ENCODE data around the gene SALL3. TPM values are rescaled to one million over a fixed set of nuclear protein-coding genes. Genes with fewer than 3 reads are reported as not detected.

Gene SALL3
- total and polyA plus RNA-seq, 2 experiments from 2014 or later, result 16.9 to 39.8 TPM

DNA sequence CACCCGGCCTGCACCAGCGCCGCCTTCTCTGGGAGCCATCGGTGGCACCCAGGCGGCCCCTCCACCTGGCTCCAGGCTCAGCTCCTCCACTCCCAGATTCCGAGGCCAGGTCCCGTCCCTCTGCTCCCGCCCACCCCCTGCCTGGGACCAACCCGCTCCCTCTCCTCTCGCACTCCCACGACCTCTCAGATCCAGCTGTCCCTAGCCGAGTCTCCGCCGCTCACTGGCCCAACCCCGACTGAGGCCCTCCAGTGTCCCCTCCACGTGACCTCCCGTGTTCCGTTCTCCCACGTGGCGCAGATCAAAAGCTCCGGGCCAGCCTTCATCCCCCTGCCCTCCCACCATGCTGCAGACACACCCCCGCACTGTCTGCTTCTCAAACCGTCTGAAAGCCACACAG, 14.4 kb upstream of the SALL3 start:
- no peaks in the 10 kb centered on the region for H3K4me1 ChIP-seq (ENCODE audit: insufficient read depth)
- H3K27ac ChIP-seq (ENCODE audit: low read depth), result no peak overlapping the region
- ATAC-seq (no peak), DNase-seq (ENCODE audit: low spot score) (no peak)
- no peaks in the 10 kb centered on the region for H3K36me3 ChIP-seq (ENCODE audit: insufficient read depth)
- no peak overlapping the region for H3K4me3 ChIP-seq
- no peaks in the 10 kb centered on the region for H4K20me1 ChIP-seq (replicated peaks; ENCODE audit: insufficient read depth)
- peaks cover 12% of the 10 kb centered on the region; the same call in 1 of the 2 replicates for H3K27me3 ChIP-seq (ENCODE audit: insufficient read depth)
- Mint-ChIP-seq H3K27ac (no peak overlapping the region), H3K4me3 (no peak overlapping the region), H3K27me3 (ENCODE audit: insufficient read depth, low read depth, poor library complexity) (peaks cover 11% of the 10 kb centered on the region), H3K36me3 (ENCODE audit: low read depth) (peaks cover 26% of the 10 kb centered on the region), H3K9me3 (peaks cover 74% of the 10 kb centered on the region), H3K4me1 (no peaks in the 10 kb centered on the region)
- H3F3A ChIP-seq (replicated peaks; ENCODE audit: low read depth), result peaks cover 9% of the 10 kb centered on the region; the same call in 1 of the 2 replicates
- no peak overlapping the region for H2AFZ ChIP-seq
- no peaks in the 10 kb centered on the region for H3K79me2 ChIP-seq (replicated peaks; ENCODE audit: insufficient read depth)
- TF ChIP-seq, protein P1, sequence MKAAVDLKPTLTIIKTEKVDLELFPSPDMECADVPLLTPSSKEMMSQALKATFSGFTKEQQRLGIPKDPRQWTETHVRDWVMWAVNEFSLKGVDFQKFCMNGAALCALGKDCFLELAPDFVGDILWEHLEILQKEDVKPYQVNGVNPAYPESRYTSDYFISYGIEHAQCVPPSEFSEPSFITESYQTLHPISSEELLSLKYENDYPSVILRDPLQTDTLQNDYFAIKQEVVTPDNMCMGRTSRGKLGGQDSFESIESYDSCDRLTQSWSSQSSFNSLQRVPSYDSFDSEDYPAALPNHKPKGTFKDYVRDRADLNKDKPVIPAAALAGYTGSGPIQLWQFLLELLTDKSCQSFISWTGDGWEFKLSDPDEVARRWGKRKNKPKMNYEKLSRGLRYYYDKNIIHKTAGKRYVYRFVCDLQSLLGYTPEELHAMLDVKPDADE (IDR thresholded peaks at IDR 0.05), result no peak
- H3K9me2 ChIP-seq (ENCODE audit: insufficient read depth), result no peaks in the 10 kb centered on the region
- H3K4me2 ChIP-seq, result no peak overlapping the region

DNA sequence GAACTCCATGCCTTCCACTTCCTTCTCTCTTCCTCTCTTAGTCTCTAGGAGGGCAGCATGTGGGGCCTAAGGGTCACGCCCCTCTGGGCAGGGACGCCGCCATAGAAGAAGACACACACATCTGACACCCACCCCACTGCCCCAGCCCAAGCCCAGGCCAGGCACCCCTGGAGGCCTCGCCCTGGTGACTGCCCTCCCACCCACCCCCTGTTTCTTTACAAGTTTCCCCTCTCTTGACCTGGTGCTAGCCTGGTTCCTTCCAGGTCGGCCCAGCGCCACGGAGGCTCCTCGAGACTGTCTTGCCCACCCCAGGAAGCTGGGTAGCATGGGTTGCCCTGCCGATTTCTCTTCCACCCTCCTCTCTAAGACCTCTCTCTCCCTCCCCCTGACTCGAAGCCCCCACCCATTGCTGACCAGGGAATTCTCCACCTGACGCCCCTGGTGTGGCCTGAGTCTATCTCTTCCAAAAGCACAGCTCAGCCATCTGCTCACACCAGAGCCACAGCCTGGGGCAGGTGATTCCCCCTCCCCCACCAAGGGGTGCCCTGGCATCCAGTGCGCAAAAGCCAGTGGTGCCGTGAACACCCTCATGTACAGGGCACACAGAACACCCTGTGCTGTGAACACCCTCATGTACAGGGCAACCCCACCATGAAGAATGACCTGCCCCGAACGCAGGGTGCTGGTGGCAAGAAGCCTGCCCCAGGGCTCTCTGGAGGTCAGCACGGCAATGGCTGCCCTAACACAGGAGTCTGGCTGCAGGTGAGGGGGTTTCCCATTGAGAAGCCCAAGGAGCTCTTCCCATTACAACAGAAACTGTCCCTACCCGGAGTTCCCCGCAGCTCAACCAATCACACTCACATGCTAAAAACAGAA, 13.5 kb upstream of the SALL3 start:
- Histone ChIP-seq H3K36me3 (ENCODE audit: insufficient read depth) (no peaks in the 10 kb centered on the region), H3K4me3 (no peak overlapping the region), H3F3A (replicated peaks; ENCODE audit: low read depth) (peaks cover 9% of the 10 kb centered on the region; the same call in 1 of the 2 replicates), H3K9me2 (ENCODE audit: insufficient read depth) (no peaks in the 10 kb centered on the region), H3K79me2 (replicated peaks; ENCODE audit: insufficient read depth) (no peaks in the 10 kb centered on the region), H3K27me3 (ENCODE audit: insufficient read depth) (peaks cover 20% of the 10 kb centered on the region), H3K4me2 (no peak overlapping the region), H3K27ac (ENCODE audit: low read depth) (no peak overlapping the region), H4K20me1 (replicated peaks; ENCODE audit: insufficient read depth) (no peaks in the 10 kb centered on the region), H2AFZ (no peak overlapping the region), H3K4me1 (ENCODE audit: insufficient read depth) (no peaks in the 10 kb centered on the region)
- Mint-ChIP-seq H3K36me3 (ENCODE audit: low read depth) (peaks cover 26% of the 10 kb centered on the region), H3K27ac (no peak overlapping the region), H3K4me1 (no peaks in the 10 kb centered on the region), H3K27me3 (ENCODE audit: insufficient read depth, low read depth, poor library complexity) (peaks cover 18% of the 10 kb centered on the region), H3K9me3 (peaks cover 65% of the 10 kb centered on the region), H3K4me3 (no peak overlapping the region)
- TF ChIP-seq EZH2phosphoT487 (IDR thresholded peaks at IDR 0.05; ENCODE audit: unreplicated experiment), result no peak
- no peak for TF ChIP-seq STAT1 (IDR thresholded peaks at IDR 0.05; ENCODE audit: unreplicated experiment)
- no peak for TF ChIP-seq ZNF331 (CRISPR knock-in tag; IDR thresholded peaks at IDR 0.05; ENCODE audit: low read depth)
- no peak for TF ChIP-seq CREB1 (CRISPR knock-in tag; IDR thresholded peaks at IDR 0.05; ENCODE audit: low read depth)
- no peak for TF ChIP-seq POLR2AphosphoS5 (IDR thresholded peaks at IDR 0.05; ENCODE audit: low read depth)
- no peak for TF ChIP-seq ZNF114 (CRISPR knock-in tag; IDR thresholded peaks at IDR 0.05)
- no peak for TF ChIP-seq JUNB (IDR thresholded peaks at IDR 0.05; ENCODE audit: unreplicated experiment)
- TF ChIP-seq EZH2 (IDR thresholded peaks at IDR 0.05; ENCODE audit: low read depth, unreplicated experiment), result no peak
- TF ChIP-seq, protein P2, sequence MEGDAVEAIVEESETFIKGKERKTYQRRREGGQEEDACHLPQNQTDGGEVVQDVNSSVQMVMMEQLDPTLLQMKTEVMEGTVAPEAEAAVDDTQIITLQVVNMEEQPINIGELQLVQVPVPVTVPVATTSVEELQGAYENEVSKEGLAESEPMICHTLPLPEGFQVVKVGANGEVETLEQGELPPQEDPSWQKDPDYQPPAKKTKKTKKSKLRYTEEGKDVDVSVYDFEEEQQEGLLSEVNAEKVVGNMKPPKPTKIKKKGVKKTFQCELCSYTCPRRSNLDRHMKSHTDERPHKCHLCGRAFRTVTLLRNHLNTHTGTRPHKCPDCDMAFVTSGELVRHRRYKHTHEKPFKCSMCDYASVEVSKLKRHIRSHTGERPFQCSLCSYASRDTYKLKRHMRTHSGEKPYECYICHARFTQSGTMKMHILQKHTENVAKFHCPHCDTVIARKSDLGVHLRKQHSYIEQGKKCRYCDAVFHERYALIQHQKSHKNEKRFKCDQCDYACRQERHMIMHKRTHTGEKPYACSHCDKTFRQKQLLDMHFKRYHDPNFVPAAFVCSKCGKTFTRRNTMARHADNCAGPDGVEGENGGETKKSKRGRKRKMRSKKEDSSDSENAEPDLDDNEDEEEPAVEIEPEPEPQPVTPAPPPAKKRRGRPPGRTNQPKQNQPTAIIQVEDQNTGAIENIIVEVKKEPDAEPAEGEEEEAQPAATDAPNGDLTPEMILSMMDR (conservative IDR thresholded peaks at IDR 0.05; ENCODE audit: low read depth in 2 of 2), result no peak
- no peak for TF ChIP-seq NANOG (IDR thresholded peaks at IDR 0.05; ENCODE audit: borderline replicate concordance)
- TF ChIP-seq, protein P1 (IDR thresholded peaks at IDR 0.05), result no peak
- no peak for DNase-seq (ENCODE audit: low spot score)
- no peak for ATAC-seq

Measured in GM23338 (cell line).